Measurements from ENCODE around the gene CCDC97. TPM values are rescaled to one million over a fixed set of nuclear protein-coding genes. Genes with fewer than 3 reads are reported as not detected.
A peak's percentile ranks its signal among the peaks of the same experiment; 100 is the strongest.

Gene CCDC97
- polyA plus RNA-seq, 1 of the 3 experiments (the other 2 are of a cell fraction): 9.6 TPM

DNA sequence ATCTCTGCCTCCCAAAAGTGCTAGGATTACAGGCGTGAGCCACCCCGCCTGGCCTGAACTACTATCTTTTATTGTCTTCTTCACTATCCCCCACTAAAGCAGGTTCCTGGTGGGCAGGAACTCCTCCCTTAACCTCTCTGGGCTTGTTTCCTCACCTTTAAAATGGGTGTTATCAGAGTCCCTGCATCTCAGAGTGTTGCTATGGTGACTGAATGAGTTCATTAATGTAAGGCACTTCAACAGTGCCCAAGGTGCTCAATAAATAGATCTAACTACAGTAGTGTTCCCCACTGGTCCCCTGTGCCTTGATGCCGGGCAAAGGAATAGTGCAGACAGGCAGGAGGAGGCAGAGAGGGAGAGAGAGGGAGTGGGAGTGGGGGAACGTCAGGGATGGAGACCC, 20.5 kb downstream of the CCDC97 start:
- no peaks in the 10 kb centered on the region for H3K9me2 ChIP-seq
- no peaks in the 10 kb centered on the region for H3K27me3 ChIP-seq (ENCODE audit: insufficient read depth)
- no peaks in the 10 kb centered on the region for H3K9me3 ChIP-seq
- peaks cover 23% of the 10 kb centered on the region for H4K20me1 ChIP-seq (ENCODE audit: insufficient read depth)
- no peak overlapping the region for H3K4me2 ChIP-seq
- peaks cover 6 to 46% of the 10 kb centered on the region in 2 experiments for H3K36me3 ChIP-seq (replicated peaks in 1 of 2; ENCODE audit: control insufficient read depth in 1 of 2, insufficient read depth in 2 of 2, low read length in 1 of 2)
- peaks cover 77% of the 10 kb centered on the region for H3K79me2 ChIP-seq (ENCODE audit: insufficient read depth)
- H3K27ac ChIP-seq (ENCODE audit: low read depth in 2 of 2, low read length in 1 of 2): peak overlapping the region in 1 of 2 experiments; percentile 33; a peak in 2 of 4 replicates
- WGBS (ENCODE audit: low lambda C conversion rate): 82% methylated on average over 4 of the region's 4 CpGs
- DNase-seq: no peak
- peaks cover 62% of the 10 kb centered on the region for H3F3A ChIP-seq (replicated peaks; ENCODE audit: insufficient read depth)
- H3K9ac ChIP-seq: no peak overlapping the region
- H3K4me1 ChIP-seq (ENCODE audit: control insufficient read depth in 1 of 2, insufficient read depth in 2 of 2, low read depth in 1 of 2, low read length in 1 of 2): peaks cover 10 to 25% of the 10 kb centered on the region in 2 experiments; a peak in 3 of 4 replicates
- POLR2A ChIA-PET: no interaction called here
- H3K4me3 ChIP-seq (ENCODE audit: low read depth in 2 of 2, low read length in 1 of 2): no peak overlapping the region
- TF ChIP-seq SMC3 (IDR thresholded peaks at IDR 0.05; ENCODE audit: low read depth, low read length): no peak
- no peak for TF ChIP-seq EP300 (IDR thresholded peaks at IDR 0.05; ENCODE audit: borderline replicate concordance in 1 of 2, low read depth in 1 of 2, low read length in 1 of 2)
- no peak for TF ChIP-seq FOSL2 (IDR thresholded peaks at IDR 0.05; ENCODE audit: borderline replicate concordance, low read depth)
- TF ChIP-seq RAD21 (IDR thresholded peaks at IDR 0.05; ENCODE audit: low read length): no peak
- no peak for TF ChIP-seq ELF1 (IDR thresholded peaks at IDR 0.05)
- TF ChIP-seq, protein P1, sequence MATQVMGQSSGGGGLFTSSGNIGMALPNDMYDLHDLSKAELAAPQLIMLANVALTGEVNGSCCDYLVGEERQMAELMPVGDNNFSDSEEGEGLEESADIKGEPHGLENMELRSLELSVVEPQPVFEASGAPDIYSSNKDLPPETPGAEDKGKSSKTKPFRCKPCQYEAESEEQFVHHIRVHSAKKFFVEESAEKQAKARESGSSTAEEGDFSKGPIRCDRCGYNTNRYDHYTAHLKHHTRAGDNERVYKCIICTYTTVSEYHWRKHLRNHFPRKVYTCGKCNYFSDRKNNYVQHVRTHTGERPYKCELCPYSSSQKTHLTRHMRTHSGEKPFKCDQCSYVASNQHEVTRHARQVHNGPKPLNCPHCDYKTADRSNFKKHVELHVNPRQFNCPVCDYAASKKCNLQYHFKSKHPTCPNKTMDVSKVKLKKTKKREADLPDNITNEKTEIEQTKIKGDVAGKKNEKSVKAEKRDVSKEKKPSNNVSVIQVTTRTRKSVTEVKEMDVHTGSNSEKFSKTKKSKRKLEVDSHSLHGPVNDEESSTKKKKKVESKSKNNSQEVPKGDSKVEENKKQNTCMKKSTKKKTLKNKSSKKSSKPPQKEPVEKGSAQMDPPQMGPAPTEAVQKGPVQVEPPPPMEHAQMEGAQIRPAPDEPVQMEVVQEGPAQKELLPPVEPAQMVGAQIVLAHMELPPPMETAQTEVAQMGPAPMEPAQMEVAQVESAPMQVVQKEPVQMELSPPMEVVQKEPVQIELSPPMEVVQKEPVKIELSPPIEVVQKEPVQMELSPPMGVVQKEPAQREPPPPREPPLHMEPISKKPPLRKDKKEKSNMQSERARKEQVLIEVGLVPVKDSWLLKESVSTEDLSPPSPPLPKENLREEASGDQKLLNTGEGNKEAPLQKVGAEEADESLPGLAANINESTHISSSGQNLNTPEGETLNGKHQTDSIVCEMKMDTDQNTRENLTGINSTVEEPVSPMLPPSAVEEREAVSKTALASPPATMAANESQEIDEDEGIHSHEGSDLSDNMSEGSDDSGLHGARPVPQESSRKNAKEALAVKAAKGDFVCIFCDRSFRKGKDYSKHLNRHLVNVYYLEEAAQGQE (IDR thresholded peaks at IDR 0.05; ENCODE audit: low read depth, low read length): no peak
- TF ChIP-seq, protein P2, sequence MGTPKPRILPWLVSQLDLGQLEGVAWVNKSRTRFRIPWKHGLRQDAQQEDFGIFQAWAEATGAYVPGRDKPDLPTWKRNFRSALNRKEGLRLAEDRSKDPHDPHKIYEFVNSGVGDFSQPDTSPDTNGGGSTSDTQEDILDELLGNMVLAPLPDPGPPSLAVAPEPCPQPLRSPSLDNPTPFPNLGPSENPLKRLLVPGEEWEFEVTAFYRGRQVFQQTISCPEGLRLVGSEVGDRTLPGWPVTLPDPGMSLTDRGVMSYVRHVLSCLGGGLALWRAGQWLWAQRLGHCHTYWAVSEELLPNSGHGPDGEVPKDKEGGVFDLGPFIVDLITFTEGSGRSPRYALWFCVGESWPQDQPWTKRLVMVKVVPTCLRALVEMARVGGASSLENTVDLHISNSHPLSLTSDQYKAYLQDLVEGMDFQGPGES (IDR thresholded peaks at IDR 0.05; ENCODE audit: low read depth, low read length): no peak
- TF ChIP-seq FOXJ3 (CRISPR knock-in tag; IDR thresholded peaks at IDR 0.05): no peak
- TF ChIP-seq POLR2AphosphoS5 (IDR thresholded peaks at IDR 0.05; ENCODE audit: low read depth, low read length): no peak
- TF ChIP-seq, protein P3, sequence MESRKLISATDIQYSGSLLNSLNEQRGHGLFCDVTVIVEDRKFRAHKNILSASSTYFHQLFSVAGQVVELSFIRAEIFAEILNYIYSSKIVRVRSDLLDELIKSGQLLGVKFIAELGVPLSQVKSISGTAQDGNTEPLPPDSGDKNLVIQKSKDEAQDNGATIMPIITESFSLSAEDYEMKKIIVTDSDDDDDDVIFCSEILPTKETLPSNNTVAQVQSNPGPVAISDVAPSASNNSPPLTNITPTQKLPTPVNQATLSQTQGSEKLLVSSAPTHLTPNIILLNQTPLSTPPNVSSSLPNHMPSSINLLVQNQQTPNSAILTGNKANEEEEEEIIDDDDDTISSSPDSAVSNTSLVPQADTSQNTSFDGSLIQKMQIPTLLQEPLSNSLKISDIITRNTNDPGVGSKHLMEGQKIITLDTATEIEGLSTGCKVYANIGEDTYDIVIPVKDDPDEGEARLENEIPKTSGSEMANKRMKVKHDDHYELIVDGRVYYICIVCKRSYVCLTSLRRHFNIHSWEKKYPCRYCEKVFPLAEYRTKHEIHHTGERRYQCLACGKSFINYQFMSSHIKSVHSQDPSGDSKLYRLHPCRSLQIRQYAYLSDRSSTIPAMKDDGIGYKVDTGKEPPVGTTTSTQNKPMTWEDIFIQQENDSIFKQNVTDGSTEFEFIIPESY (IDR thresholded peaks at IDR 0.05; ENCODE audit: borderline replicate concordance, low read depth): no peak
- TF ChIP-seq, protein P4, sequence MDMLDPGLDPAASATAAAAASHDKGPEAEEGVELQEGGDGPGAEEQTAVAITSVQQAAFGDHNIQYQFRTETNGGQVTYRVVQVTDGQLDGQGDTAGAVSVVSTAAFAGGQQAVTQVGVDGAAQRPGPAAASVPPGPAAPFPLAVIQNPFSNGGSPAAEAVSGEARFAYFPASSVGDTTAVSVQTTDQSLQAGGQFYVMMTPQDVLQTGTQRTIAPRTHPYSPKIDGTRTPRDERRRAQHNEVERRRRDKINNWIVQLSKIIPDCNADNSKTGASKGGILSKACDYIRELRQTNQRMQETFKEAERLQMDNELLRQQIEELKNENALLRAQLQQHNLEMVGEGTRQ (IDR thresholded peaks at IDR 0.05; ENCODE audit: borderline replicate concordance, low read depth, low read length): no peak
- TF ChIP-seq RCOR1 (IDR thresholded peaks at IDR 0.05; ENCODE audit: low read length): no peak
- TF ChIP-seq, protein P5, sequence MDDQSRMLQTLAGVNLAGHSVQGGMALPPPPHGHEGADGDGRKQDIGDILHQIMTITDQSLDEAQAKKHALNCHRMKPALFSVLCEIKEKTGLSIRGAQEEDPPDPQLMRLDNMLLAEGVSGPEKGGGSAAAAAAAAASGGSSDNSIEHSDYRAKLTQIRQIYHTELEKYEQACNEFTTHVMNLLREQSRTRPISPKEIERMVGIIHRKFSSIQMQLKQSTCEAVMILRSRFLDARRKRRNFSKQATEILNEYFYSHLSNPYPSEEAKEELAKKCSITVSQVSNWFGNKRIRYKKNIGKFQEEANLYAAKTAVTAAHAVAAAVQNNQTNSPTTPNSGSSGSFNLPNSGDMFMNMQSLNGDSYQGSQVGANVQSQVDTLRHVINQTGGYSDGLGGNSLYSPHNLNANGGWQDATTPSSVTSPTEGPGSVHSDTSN (IDR thresholded peaks at IDR 0.05): no peak
- TF ChIP-seq, protein P6, sequence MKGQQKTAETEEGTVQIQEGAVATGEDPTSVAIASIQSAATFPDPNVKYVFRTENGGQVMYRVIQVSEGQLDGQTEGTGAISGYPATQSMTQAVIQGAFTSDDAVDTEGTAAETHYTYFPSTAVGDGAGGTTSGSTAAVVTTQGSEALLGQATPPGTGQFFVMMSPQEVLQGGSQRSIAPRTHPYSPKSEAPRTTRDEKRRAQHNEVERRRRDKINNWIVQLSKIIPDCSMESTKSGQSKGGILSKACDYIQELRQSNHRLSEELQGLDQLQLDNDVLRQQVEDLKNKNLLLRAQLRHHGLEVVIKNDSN (IDR thresholded peaks at IDR 0.05; ENCODE audit: borderline replicate concordance, low read depth): no peak
- TF ChIP-seq TEAD4 (IDR thresholded peaks at IDR 0.05; ENCODE audit: borderline replicate concordance, insufficient read depth): no peak
- no peak for TF ChIP-seq TAF1 (IDR thresholded peaks at IDR 0.05; ENCODE audit: borderline replicate concordance, low read depth, low read length)
- no peak overlapping the region for H2AFZ ChIP-seq (ENCODE audit: low read depth)
- CTCF ChIA-PET: no interaction called here

All from SK-N-SH (cell line).